ENCODE measurements around the gene NBPF3.
"Not testable (repeated sequence)": the region's sequence is repeated elsewhere in the genome, so short reads cannot be mapped to it uniquely, and the experiment has no call there.

Gene NBPF3, protein sequence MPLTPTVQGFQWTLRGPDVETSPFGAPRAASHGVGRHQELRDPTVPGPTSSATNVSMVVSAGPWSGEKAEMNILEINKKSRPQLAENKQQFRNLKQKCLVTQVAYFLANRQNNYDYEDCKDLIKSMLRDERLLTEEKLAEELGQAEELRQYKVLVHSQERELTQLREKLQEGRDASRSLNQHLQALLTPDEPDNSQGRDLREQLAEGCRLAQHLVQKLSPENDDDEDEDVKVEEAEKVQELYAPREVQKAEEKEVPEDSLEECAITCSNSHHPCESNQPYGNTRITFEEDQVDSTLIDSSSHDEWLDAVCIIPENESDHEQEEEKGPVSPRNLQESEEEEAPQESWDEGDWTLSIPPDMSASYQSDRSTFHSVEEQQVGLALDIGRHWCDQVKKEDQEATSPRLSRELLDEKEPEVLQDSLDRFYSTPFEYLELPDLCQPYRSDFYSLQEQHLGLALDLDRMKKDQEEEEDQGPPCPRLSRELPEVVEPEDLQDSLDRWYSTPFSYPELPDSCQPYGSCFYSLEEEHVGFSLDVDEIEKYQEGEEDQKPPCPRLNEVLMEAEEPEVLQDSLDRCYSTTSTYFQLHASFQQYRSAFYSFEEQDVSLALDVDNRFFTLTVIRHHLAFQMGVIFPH

DNA sequence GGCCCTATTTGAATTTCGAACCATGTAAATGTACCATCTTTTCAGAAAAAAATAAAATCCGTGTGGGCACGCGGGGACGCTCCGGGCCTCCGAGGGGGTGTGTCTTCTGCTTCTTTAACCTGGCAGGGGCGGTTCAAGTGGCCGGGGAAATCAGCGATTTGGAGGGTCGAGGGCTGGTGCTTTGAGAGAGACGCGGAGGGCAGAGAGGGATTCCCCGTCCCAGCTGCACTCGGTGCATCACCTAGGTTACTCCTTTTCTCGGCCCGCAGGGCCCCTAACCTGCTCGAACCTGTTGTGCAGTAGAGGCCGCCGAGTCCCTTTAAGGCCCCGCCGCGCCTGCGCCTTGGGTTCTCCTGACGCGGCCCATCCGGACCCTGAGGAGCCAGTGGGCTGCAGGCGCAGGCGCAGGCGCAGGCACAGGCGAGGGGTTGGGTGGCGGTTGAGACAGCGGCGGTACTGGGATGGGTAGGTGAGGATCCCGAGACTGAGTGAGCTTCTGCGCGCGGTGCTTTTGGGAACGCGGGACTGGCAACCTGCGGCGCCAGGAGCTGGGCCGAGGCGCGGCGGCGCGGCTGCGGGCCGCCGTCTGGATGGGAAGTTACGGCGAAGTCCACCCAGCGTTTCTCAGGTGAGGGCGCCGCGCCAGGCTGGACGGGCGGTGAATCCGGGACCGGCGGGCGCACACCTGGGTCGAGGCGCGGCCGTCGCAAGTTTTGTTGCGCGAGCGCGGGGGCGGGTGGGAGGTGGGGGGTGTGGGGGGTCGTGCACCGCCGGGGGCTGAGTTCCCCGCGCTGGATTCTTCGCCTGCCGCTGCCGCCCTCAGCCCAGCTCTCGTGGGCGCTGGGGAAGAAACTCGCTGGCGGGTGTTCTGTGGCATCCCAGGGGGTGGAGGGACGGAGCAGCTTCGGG lies at the start of gene NBPF3:
NBPF3 (plus strand) TSS at position 417 of the 909 bp plus-strand sequence. CDS start 4,950 bp downstream, outside the sequence.
- peak within 1 kb of the TSS; percentile 58 to 73 for H3K4me3 ChIP-seq (replicated peaks in 1 of 2; ENCODE audit: low read depth in 2 of 2, low read length in 2 of 2)
- DNase-seq (ENCODE audit: low read depth in 2 of 2), result peak; percentile 86 to 88
- TF ChIP-seq, protein P1, sequence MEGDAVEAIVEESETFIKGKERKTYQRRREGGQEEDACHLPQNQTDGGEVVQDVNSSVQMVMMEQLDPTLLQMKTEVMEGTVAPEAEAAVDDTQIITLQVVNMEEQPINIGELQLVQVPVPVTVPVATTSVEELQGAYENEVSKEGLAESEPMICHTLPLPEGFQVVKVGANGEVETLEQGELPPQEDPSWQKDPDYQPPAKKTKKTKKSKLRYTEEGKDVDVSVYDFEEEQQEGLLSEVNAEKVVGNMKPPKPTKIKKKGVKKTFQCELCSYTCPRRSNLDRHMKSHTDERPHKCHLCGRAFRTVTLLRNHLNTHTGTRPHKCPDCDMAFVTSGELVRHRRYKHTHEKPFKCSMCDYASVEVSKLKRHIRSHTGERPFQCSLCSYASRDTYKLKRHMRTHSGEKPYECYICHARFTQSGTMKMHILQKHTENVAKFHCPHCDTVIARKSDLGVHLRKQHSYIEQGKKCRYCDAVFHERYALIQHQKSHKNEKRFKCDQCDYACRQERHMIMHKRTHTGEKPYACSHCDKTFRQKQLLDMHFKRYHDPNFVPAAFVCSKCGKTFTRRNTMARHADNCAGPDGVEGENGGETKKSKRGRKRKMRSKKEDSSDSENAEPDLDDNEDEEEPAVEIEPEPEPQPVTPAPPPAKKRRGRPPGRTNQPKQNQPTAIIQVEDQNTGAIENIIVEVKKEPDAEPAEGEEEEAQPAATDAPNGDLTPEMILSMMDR (IDR thresholded peaks at IDR 0.05; ENCODE audit: low read depth, low read length), result no peak

DNA sequence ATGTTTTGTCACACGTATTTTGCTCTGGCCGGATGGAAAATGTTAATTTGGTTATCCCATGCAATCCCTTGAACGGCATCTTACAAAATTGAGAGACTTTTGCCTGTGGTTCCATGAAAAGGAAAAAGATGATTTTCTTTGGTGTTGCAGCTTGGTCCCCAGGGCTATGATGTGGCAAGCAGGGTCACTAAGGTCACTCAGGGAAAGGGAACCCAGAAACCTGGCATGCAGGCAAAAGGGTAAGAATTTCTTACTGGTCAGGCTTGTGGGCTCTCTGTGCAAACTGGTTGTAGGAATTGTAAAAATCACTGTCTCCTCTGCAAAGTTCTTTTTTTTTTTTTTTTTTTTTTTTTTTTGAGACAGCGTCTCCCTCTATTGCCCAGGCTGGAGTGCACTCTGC lies 48.4 kb upstream of the NBPF3 start:
- no peak overlapping the region for H3K4me3 ChIP-seq (replicated peaks in 1 of 2; ENCODE audit: low read depth in 2 of 2, low read length in 2 of 2)
- no peak for DNase-seq (ENCODE audit: low read depth in 2 of 2)
- TF ChIP-seq, protein P1 (IDR thresholded peaks at IDR 0.05; ENCODE audit: low read depth, low read length), result no peak

DNA sequence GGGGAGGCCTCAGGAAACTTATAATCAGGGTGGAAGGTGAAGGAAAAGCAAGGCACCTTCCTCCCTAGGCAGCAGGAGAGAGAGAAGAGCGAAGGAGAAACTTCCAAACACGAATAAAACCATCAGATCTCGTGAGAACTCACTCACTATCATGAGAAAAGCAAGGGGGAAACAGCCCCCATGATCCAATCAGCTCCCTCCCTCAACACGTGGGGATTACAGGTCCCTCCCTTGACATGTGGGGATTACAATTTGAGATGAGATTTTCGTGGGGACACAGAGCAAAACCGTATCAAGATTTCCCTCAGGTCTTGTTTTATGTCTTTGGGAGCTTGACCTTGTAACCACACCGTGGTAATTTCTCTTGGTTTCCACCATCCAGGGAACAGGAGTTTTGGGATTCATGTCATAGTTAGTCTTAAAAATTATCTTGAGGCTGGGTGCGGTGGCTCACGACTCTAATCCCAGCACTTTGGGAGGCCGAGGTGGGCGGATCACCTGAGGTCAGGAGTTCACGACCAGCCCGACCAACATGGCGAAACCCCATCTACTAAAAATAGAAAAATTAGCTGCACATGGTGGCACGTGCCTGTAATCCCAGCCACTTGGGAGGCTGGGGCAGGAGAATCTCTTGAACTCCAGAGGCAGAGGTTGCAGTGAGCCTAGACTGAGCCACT lies 47.2 kb upstream of the NBPF3 start:
- DNase-seq (ENCODE audit: low read depth in 2 of 2), result no peak
- H3K4me3 ChIP-seq (replicated peaks in 1 of 2; ENCODE audit: low read depth in 2 of 2, low read length in 2 of 2), result no peak overlapping the region
- TF ChIP-seq, protein P1 (IDR thresholded peaks at IDR 0.05; ENCODE audit: low read depth, low read length), result no peak

DNA sequence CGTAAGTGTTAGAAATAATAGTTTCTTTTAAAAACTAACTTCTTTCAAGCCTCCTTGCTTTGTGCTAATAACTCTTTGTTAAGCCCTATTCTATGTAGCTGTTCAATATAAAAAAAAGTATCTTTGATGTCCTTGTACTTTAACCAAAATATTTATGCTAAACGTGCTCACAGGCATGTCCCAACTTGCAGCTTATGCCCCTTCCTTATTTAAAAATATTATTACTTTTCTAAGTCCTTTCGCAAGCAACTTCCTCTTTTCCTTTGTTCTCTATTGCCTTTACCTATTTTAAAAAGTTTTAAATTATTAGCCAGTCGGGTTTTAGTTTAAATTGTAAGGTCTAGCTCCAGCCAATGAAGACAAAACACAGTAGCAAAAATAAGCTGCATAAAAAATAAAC lies 43.4 kb upstream of the NBPF3 start:
- DNase-seq (ENCODE audit: low read depth in 2 of 2), result no peak
- H3K4me3 ChIP-seq (replicated peaks in 1 of 2; ENCODE audit: low read depth in 2 of 2, low read length in 2 of 2), result no peak overlapping the region
- TF ChIP-seq, protein P1 (IDR thresholded peaks at IDR 0.05; ENCODE audit: low read depth, low read length), result no peak

DNA sequence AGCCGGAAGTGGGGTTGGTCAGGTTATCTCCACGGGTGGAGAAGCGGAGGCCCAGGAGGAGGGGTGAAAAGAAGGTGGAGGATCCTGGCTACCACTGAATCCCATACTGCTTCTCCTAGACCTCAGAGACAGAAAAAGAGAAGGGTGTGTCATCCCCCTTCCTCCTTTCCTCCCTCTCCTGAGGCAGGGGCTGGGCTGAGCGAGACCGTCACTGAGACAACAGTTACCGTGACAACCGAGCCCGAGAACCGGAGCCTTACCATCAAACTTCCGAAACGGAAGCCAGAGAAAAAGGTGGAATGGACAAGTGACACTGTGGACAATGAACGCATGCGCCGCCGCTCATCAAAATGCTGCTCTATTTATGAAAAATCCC lies 42.1 kb upstream of the NBPF3 start:
- TF ChIP-seq, protein P1 (IDR thresholded peaks at IDR 0.05; ENCODE audit: low read depth, low read length), result no peak
- no peak overlapping the region for H3K4me3 ChIP-seq (replicated peaks in 1 of 2; ENCODE audit: low read depth in 2 of 2, low read length in 2 of 2)
- no peak for DNase-seq (ENCODE audit: low read depth in 2 of 2)

DNA sequence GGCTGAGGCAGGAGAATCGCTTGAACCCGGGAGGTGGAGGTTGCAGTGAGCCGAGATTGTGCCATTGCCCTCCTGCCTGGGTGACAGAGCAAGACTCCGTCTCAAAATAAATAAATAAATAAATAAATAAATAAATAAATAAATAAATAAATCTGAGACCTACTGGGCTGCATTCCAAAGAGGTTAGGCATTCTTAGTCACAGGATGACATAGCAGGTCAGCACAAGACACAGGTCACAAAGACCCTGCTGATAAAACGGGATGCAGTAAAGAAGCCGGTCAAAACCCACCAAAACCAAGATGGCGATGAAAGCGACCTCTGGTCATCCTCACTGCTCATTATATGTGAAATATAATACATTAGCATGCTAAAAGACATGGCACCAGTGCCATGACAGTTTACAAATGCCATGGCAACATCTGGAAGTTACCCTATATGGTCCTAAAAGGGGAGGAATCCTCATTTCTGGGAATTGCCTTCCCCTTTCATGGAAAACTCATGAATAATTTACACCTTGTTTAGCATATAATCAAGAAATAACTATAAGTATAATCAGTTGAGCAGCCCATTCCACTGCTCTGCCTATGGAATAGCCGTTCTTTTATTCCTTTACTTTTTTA lies 38.1 kb upstream of the NBPF3 start:
- H3K4me3 ChIP-seq (replicated peaks in 1 of 2; ENCODE audit: low read depth in 2 of 2, low read length in 2 of 2); DNase-seq (ENCODE audit: low read depth in 2 of 2): not testable (repeated sequence)

Data from cardiac fibroblast (primary cell).